ENCODE measurements around the gene LRRC1. TPM values are rescaled to one million over a fixed set of nuclear protein-coding genes. Genes with fewer than 3 reads are reported as not detected.

LRRC1 gene
- total and polyA plus RNA-seq, 2 experiments from 2014 or later, result 11.3 to 16.6 TPM

Other genes with a start within 250 kb of the LRRC1 start
- gene GCLC, start 249.9 kb upstream of the LRRC1 start, total RNA-seq (2014; rRNA removed; shearing (Covaris generic)), result 40.3 and 71.4 TPM in 2 replicates
- gene GCLC, start 249.9 kb upstream of the LRRC1 start, polyA plus RNA-seq (2016; fragmentation: Nextera tagmentation; extraction: Ambion mirVana), result 13.3 and 16.9 TPM in 2 replicates
- 0.47 and 0.87 TPM in 2 replicates for gene KLHL31, start 129.2 kb upstream of the LRRC1 start, total RNA-seq (2014; rRNA removed; shearing (Covaris generic))
- gene KLHL31, start 129.2 kb upstream of the LRRC1 start, polyA plus RNA-seq (2016; fragmentation: Nextera tagmentation; extraction: Ambion mirVana), result 0.37 and 0.57 TPM in 2 replicates